ENCODE results near the gene PIK3CB. TPM values are rescaled to one million over a fixed set of nuclear protein-coding genes. Genes with fewer than 3 reads are reported as not detected.
"Not testable (repeated sequence)": the region's sequence is repeated elsewhere in the genome, so short reads cannot be mapped to it uniquely, and the experiment has no call there.

PIK3CB gene
- total RNA-seq, 1 experiment from 2014 or later, result 21.9 TPM

DNA sequence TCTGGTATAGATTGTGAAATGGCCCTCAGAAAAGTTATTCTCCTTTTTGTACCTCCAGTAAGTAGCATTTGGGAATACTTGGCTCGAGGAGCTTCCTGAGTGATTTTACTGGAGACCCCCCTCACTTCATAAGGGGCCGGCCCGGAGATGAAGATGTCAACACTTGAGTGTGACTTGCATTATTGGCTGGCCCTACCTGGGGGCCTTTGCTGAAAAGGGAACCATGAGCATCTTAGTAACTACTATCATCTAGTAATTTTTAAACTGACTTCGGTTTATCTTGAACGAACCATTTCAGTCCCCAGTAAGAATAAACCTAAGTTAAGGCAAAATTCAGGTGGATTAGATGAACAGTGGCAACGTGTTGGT, 224.8 kb downstream of the PIK3CB start:
- no peak for DNase-seq (ENCODE audit: low read depth)

DNA sequence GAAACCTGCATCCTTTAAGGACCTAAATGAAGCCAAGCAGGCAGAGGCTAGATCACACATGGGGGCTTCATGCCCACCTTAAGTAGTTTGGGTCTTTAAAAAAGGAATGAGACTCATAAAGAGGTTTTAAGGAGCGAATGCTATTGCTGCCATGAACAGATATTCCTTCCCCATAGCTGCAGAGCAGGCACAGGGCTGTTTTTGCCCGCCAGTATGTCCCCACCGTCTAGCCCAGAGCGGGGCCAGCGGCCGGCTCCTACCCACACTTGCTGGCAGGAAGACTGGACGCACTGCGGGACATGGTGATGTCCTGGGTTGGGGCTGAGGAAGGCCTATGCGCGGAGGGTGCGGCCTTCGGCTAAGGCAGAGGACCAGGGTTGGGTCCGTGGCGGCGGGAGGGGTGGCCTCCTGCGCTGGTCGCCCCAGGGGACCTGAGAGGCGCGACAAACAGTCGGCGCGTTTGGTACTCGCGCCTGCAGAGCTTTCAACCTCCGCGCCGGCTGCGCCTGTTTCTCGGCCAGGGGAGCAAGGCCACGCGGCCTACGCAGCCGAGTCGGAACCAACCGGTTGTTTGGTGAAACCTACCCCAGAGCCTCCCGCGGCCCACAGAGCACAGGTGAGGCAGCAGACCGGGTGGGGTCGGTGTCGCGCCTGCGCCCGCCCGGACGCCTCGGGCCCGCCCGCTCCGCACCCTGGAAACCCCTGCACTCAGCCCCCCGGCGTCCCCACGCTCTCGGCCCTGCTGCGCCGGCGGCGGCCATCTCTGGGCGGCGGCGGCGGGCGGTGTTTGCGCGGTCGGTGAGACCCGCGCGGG, 226.2 kb downstream of the PIK3CB start, which contains the start of gene FAIM:
TSS of gene FAIM (plus strand) at position 450 of the 814 bp plus-strand sequence. CDS start 10,956 bp downstream, outside the sequence.
- DNase-seq (ENCODE audit: low read depth), result peak; percentile 66

DNA sequence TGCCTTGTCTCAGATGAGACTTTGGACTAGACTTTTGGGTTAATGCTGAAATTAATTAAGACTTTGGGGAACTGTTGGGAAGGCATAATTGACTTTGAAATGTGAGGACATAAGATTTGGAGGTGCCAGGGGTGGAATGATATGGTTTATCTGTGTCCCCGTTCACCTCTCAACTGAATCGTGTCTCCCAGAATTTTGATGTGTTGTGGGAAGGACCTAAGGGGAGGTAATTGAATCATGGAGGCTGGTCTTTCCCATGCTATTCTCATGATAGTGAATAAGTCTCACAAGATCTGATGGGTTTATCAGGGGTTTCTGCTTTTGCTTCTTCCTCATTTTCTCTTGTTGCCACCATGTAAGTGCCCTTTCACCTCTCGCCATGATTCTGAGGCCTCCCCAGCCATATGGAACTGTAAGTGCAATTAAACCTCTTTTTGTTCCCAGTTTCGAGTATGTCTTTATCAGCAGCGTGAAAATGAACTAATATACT, 230.6 kb downstream of the PIK3CB start:
- not testable (repeated sequence) for DNase-seq (ENCODE audit: low read depth)

Other genes with a start within 250 kb of the PIK3CB start
- 28.0 and 42.4 TPM in 2 replicates for gene CEP70, start 240.7 kb downstream of the PIK3CB start, total RNA-seq (2014; rRNA removed; shearing (Covaris generic))
- 17.6 and 18.4 TPM in 2 replicates for gene FAIM, start 226.2 kb downstream of the PIK3CB start, total RNA-seq (2014; rRNA removed; shearing (Covaris generic))
- gene FOXL2, start 112.2 kb upstream of the PIK3CB start, total RNA-seq (2014; rRNA removed; shearing (Covaris generic)), result 0.22 and 2.3 TPM in 2 replicates
- gene FOXL2NB, start 112.3 kb upstream of the PIK3CB start, total RNA-seq (2014; rRNA removed; shearing (Covaris generic)), result 1.4 and 2.6 TPM in 2 replicates
- gene PRR23A, start 171.3 kb upstream of the PIK3CB start, total RNA-seq (2014; rRNA removed; shearing (Covaris generic)), result not detected in 2 replicates
- not detected in 2 replicates for gene PRR23B, start 186.0 kb upstream of the PIK3CB start, total RNA-seq (2014; rRNA removed; shearing (Covaris generic))
- gene PRR23C, start 210.0 kb upstream of the PIK3CB start, total RNA-seq (2014; rRNA removed; shearing (Covaris generic)), result not detected in 2 replicates

Data from M059J (cell line).